PC-3 (cell line): ENCODE data around the gene IRX5. TPM values are rescaled to one million over a fixed set of nuclear protein-coding genes. Genes with fewer than 3 reads are reported as not detected.

Experiments
- ATAC-seq: fragments of 200-7000 bp; cut with Tn5 transposase; 2 replicates; pipeline ENCODE4 v1.9.1; 2020; ENCODE audit warnings: mild to moderate bottlenecking, moderate library complexity
- BruUV-seq: library from RNA; stranded (reverse); fragments of 400-500 nt; replicated peaks from 2 replicates; lab custom pipeline; 2021; lab: Mats Ljungman, UMichigan
- CTCF ChIA-PET: fragments of 300-600 bp; sonication (Branson Sonifier 250); formaldehyde crosslinking; loops from one replicate; lab custom pipeline; 2022; ENCODE audit warnings: antibody characterized with exemption; lab: Charles Lee
- POLR2A ChIA-PET: fragments of 300-600 bp; sonication (Branson Sonifier 250); formaldehyde crosslinking; loops from one replicate; lab custom pipeline; 2022; ENCODE audit warnings: antibody characterized with exemption; ENCODE audit not compliant: unreplicated experiment; lab: Charles Lee
- DNase-seq: peaks from one replicate; pipeline ENCODE4 v3.0.0-alpha.2; 2015
- H2AFZ ChIP-seq: fragments of 300-600 bp; sonication (generic); 2 replicates; pipeline ENCODE4 v1.6.0; 2016; ENCODE audit warnings: antibody characterized with exemption, low read length
- H3F3A ChIP-seq: fragments of 300-600 bp; sonication (generic); one replicate; pipeline ENCODE4 v1.6.0; 2017; ENCODE audit warnings: antibody characterized with exemption, low read length, control low read depth, mild to moderate bottlenecking; ENCODE audit not compliant: unreplicated experiment
- H3K27ac ChIP-seq: fragments of 300-600 bp; sonication (generic); 2 replicates; pipeline ENCODE4 v1.5.1; 2016; ENCODE audit warnings: mild to moderate bottlenecking, low read length
- H3K27me3 ChIP-seq: fragments of 300-600 bp; sonication (generic); 2 replicates; pipeline ENCODE4 v1.6.1; 2016; ENCODE audit warnings: low read length, mixed read lengths
- H3K36me3 ChIP-seq: fragments of 300-600 bp; sonication (generic); 2 replicates; pipeline ENCODE4 v1.6.1; 2016; ENCODE audit warnings: low read depth, mixed run types, low read length, mixed read lengths
- H3K4me1 ChIP-seq: fragments of 300-600 bp; sonication (generic); 2 replicates; pipeline ENCODE4 v1.5.1; 2016; ENCODE audit warnings: low read length; ENCODE audit not compliant: insufficient read depth
- H3K4me2 ChIP-seq: fragments of 300-600 bp; sonication (generic); 2 replicates; pipeline ENCODE4 v1.6.0; 2016; ENCODE audit warnings: low read length
- H3K4me3 ChIP-seq: fragments of 300-600 bp; sonication (generic); 2 replicates; pipeline ENCODE4 v1.5.1; 2016; ENCODE audit warnings: mild to moderate bottlenecking, low read length, mixed read lengths
- H3K79me2 ChIP-seq: fragments of 300-600 bp; sonication (generic); 2 replicates; pipeline ENCODE4 v1.6.1; 2017; ENCODE audit warnings: low read length, mixed read lengths
- H3K9ac ChIP-seq: fragments of 300-600 bp; sonication (generic); 2 replicates; pipeline ENCODE4 v1.6.0; 2016; ENCODE audit warnings: mild to moderate bottlenecking, low read length
- H3K9me2 ChIP-seq: fragments of 300-600 bp; sonication (generic); replicated peaks from 2 replicates; pipeline ENCODE4 v1.6.1; 2016; ENCODE audit warnings: mixed run types, low read length, mixed read lengths
- H3K9me3 ChIP-seq: fragments of 300-600 bp; sonication (generic); 2 replicates; pipeline ENCODE4 v1.6.1; 2016; ENCODE audit warnings: low read length, mixed read lengths
- H4K20me1 ChIP-seq: fragments of 300-600 bp; sonication (generic); 2 replicates; pipeline ENCODE4 v1.6.1; 2016; ENCODE audit warnings: low read length, mixed read lengths
- EZH2 ChIP-seq: fragments of 300-600 bp; sonication (generic); IDR thresholded peaks from one replicate; pipeline ENCODE4 v1.6.1; 2017; ENCODE audit warnings: antibody characterized with exemption, mild to moderate bottlenecking, low read length; ENCODE audit not compliant: unreplicated experiment
- EZH2phosphoT487 ChIP-seq: fragments of 300-600 bp; sonication (generic); IDR thresholded peaks from 2 replicates; pipeline ENCODE4 v1.6.1; 2018; ENCODE audit warnings: mild to moderate bottlenecking, antibody characterized with exemption, low read length, borderline replicate concordance
- intact Hi-C: fragments of 100-400 bp; cut with micrococcal nuclease; formaldehyde crosslinking; loops from 2 replicates; pipeline ENCODE4 v1.9.0; 2023
- total RNA-seq: library from RNA; depleted of rRNA; stranded (reverse); fragments of >200 nt; gene quantifications from 2 replicates; pipeline ENCODE4 v1.2.3, GENCODE V29; 2014
- TF ChIP-seq, protein P1 (sequence below): fragments of 300-600 bp; sonication (generic); conservative IDR thresholded peaks from 2 replicates; pipeline ENCODE4 v1.5.1; 2017; ENCODE audit warnings: antibody characterized with exemption, low read depth, mild to moderate bottlenecking, low read length

Gene IRX5
- total RNA-seq, 1 experiment from 2014 or later: 0.22 TPM

DNA sequence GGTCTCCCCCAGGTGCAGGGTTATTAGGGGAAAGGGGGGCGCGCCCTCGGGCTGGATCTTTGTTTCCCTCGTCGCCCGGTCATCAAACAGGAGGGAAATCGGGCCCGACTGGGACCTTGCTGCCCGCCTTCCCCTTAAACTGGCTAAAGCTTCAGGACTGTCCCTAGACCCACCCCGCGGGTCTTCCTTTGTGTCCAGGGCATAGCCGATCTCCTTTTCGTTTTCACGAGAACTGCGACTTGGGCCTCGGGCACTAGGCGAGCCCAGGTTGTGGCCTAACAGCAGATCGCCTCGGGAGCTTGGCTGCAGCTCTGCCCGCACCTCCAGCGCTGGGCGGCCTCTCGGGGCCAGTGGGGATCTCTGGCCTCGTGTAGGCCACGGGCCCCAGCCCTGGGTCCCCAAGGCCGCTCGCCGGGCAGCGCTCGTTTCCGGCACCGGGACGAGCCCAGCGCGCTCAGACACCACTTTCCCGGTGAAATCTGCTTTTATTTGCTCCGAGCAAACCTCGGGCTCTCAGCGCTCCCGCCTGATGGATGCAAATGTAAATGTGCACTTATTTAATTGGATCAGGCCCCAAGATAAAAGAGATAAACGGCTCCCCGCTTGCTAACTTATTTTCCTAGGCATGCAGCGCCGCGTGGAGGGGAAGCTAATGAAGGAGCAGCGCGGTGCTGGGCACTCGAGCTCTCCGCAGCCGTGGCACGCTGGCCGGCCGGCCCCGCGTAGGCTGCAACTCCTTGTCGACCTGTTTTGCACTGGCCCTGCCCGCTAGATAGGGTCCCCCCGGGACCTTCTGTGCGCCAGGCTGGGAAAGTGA, 7.8 kb downstream of the IRX5 start:
- Histone ChIP-seq H2AFZ (no peak overlapping the region), H3K9me3 (no peaks in the 10 kb centered on the region), H3K36me3 (no peaks in the 10 kb centered on the region), H4K20me1 (no peaks in the 10 kb centered on the region), H3K9ac (no peak overlapping the region), H3F3A (no peaks in the 10 kb centered on the region), H3K9me2 (no peaks in the 10 kb centered on the region), H3K27ac (no peak overlapping the region), H3K4me3 (no peak overlapping the region), H3K4me1 (no peaks in the 10 kb centered on the region), H3K79me2 (no peaks in the 10 kb centered on the region), H3K27me3 (peaks cover 39% of the 10 kb centered on the region), H3K4me2 (no peak overlapping the region)
- POLR2A ChIA-PET: no interaction called here
- CTCF ChIA-PET: no interaction called here
- DNase-seq (no peak), ATAC-seq (no peak)
- TF ChIP-seq, protein P1, sequence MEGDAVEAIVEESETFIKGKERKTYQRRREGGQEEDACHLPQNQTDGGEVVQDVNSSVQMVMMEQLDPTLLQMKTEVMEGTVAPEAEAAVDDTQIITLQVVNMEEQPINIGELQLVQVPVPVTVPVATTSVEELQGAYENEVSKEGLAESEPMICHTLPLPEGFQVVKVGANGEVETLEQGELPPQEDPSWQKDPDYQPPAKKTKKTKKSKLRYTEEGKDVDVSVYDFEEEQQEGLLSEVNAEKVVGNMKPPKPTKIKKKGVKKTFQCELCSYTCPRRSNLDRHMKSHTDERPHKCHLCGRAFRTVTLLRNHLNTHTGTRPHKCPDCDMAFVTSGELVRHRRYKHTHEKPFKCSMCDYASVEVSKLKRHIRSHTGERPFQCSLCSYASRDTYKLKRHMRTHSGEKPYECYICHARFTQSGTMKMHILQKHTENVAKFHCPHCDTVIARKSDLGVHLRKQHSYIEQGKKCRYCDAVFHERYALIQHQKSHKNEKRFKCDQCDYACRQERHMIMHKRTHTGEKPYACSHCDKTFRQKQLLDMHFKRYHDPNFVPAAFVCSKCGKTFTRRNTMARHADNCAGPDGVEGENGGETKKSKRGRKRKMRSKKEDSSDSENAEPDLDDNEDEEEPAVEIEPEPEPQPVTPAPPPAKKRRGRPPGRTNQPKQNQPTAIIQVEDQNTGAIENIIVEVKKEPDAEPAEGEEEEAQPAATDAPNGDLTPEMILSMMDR: no peak
- TF ChIP-seq EZH2: no peak
- no peak for TF ChIP-seq EZH2phosphoT487
- intact Hi-C loops: no loop called here
- no TSS peak for BruUV-seq

DNA sequence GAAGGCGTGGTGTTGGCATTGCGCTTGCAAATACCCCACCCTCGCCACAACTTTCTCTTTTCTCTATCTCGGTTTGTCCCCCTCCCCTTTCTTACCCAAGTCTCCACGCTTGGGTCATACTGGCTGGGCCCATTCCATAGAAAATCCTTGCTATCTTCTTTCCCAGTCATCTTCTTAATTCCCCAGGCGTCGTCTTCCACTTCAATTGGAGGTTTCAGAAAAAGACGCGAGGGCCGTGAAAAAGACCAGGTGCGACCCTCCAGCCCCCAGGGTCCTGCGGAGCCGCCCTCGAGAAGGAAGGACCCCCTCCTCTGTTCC, 8.3 kb downstream of the IRX5 start:
- no peaks in the 10 kb centered on the region for H3K4me1 ChIP-seq
- H3K36me3 ChIP-seq: no peaks in the 10 kb centered on the region
- H3K4me3 ChIP-seq: no peak overlapping the region
- TF ChIP-seq, protein P1: no peak
- no peak for TF ChIP-seq EZH2
- TF ChIP-seq EZH2phosphoT487: no peak
- H2AFZ ChIP-seq: no peak overlapping the region
- H3K4me2 ChIP-seq: no peak overlapping the region
- ChIA-PET POLR2A (no interaction called here), CTCF (no interaction called here)
- no peak overlapping the region for H3K27ac ChIP-seq
- no peaks in the 10 kb centered on the region for H4K20me1 ChIP-seq
- no peak for DNase-seq
- no peak for ATAC-seq
- no peaks in the 10 kb centered on the region for H3K9me3 ChIP-seq
- H3K9ac ChIP-seq: no peak overlapping the region
- no peaks in the 10 kb centered on the region for H3K9me2 ChIP-seq
- H3K27me3 ChIP-seq: peaks cover 35% of the 10 kb centered on the region
- BruUV-seq: no TSS peak
- intact Hi-C loops: no loop called here
- H3K79me2 ChIP-seq: no peaks in the 10 kb centered on the region
- no peaks in the 10 kb centered on the region for H3F3A ChIP-seq

DNA sequence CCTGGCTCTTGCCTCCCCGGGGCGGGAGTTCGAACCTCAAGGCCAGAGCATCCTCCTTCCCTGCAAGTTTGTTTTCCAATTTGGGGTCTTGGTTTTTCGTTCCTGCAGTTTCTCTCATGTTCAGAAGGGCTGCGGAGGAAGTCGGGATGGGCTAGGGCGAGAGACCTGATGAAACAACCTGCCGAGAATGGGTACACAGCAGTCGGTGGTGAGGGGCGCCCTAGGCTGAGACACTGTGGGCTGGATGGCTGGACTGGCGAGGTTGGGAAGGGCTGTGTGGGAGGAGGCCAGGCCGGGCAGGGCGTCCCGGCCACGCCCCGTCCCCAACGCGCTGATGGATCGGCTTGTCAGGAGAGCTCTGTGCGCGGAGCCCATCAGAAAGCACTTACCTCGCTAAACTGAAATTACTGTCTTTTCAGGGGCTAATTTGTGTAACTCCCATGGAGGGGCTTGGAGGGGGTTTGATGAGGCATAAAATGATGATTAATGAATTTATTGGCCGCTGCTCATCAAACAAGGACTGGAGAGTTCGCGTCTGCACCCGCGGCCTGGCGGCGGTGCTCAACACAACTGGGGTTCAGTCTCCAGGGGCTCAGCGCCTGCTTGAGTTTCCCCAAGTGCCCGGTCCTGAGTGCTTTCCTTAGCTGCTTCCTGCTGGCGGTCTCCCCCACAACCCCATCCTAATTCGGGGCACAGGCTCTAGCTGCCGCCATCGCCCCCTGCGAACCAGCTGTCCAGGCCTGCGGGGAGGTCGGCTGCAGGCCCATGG, 9.0 kb downstream of the IRX5 start:
- no peak overlapping the region for H3K9ac ChIP-seq
- H3K4me1 ChIP-seq: no peaks in the 10 kb centered on the region
- H3K79me2 ChIP-seq: no peaks in the 10 kb centered on the region
- peaks cover 28% of the 10 kb centered on the region for H3K27me3 ChIP-seq
- H3F3A ChIP-seq: no peaks in the 10 kb centered on the region
- TF ChIP-seq EZH2phosphoT487: no peak
- no peak for TF ChIP-seq EZH2
- no peak overlapping the region for H2AFZ ChIP-seq
- no peak overlapping the region for H3K4me2 ChIP-seq
- no peaks in the 10 kb centered on the region for H3K9me2 ChIP-seq
- no peaks in the 10 kb centered on the region for H3K36me3 ChIP-seq
- POLR2A ChIA-PET: no interaction called here
- H3K9me3 ChIP-seq: no peaks in the 10 kb centered on the region
- DNase-seq (no peak), ATAC-seq (no peak)
- intact Hi-C loops: no loop called here
- no peak overlapping the region for H3K4me3 ChIP-seq
- no peak overlapping the region for H3K27ac ChIP-seq
- BruUV-seq: no TSS peak
- CTCF ChIA-PET: no interaction called here
- no peaks in the 10 kb centered on the region for H4K20me1 ChIP-seq
